DMS153 treated with DMSO at 0.1 percent for 48 hours (cell line): ENCODE data around the gene SAE1.
"Not testable (repeated sequence)": the region's sequence is repeated elsewhere in the genome, so short reads cannot be mapped to it uniquely, and the experiment has no call there.

Experiments used
- DNase-seq: peaks from one replicate; lab custom pipeline; 2025; ENCODE audit not compliant: unreplicated experiment; lab: John Stamatoyannopoulos, UW

Gene SAE1

GRCh38 chr19:47232422-47233211 lies 102.0 kb downstream of the SAE1 start:
- DNase-seq: no peak

- no peak for DNase-seq
Observed at GRCh38 chr19:47236072-47236675, 105.5 kb downstream of the SAE1 start.

DNA sequence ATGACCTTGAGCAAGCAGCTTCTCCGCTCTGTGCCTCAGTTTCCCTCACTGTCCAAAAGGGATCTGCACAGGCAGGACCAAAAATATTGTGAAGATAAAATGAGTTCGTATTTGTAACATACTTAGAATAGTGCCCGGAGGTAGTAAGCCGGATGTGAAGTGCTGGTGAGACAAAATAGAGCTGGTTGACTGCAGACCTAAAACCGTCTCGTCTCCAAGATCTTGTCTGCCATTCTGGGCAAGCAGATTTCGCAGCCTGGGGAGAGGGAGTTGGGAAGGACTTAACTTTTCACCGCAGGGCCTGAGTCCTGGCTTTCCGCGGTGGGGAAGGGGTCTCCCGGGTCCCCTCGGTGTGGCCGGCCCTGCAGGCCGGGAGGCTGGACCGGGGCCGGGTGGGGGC lies 108.5 kb downstream of the SAE1 start:
- no peak for DNase-seq

- no peak for DNase-seq
Observed at GRCh38 chr19:47239610-47240296, 109.1 kb downstream of the SAE1 start.

DNA sequence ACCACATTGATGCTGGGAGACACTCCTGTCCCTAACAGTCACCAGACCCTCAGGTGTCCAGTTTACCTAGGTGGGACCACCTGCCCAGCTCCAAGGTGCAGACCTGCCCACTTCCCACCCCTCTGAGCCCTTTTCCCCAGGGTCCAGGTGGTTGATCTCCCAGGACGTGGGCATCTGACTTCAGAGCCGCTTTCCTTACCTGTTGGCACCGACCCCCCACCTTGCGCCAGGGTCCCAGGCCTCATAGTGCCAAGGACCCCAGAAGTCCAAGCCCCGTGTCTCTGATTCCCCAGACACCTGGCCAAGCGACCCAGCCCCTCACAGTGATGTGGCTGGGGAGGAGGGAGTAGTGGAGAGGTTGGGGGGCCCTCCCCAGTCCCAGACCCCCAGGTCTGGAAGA lies 109.9 kb downstream of the SAE1 start:
- DNase-seq: no peak

- DNase-seq: peak; percentile 49
Observed at GRCh38 chr19:47240996-47241918, 110.6 kb downstream of the SAE1 start.

- no peak for DNase-seq
Observed at GRCh38 chr19:47241919-47242577, 111.4 kb downstream of the SAE1 start.

- no peak for DNase-seq
Observed at GRCh38 chr19:47243364-47243775, 112.7 kb downstream of the SAE1 start.

DNA sequence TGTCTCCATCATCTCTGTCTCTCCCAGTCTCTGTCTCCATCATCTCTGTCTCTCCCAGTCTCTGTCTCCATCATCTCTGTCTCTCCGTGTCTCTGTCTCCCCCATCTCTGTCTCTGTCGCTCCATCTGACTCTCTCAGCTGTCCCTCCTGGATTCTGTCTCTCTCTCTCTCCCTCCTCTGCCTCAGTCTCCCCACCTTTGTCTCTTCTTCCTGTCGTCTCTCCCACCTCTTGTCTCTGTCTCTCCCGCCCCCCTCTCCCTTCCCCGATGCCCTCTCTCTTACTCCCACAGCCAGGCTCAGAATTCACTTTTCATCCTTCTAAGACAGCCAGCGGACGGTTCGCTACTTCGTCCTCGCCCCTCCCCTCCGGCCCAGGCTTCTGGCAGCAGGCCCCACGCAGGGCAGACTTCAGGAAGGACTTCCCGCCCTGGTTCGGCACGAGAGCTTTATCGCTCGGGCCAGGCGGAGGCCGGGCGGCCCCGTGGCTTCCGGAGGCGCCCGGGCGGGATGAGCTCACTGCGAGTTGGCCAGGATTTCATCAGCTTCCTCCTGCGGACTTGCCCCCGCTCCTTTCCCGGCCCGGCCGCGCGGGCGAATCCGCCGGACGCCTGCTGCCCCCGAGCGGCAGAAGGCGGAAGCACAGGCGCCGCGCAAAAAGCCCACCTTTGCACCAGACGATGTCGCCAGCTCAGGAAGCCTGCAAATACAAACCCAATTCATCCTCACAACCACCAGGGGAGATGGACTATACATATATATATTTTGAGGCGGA lies 113.3 kb downstream of the SAE1 start:
- peak; percentile 88 for DNase-seq

GRCh38 chr19:47247308-47247990 lies 116.8 kb downstream of the SAE1 start:
- peak; percentile 31 for DNase-seq

DNA sequence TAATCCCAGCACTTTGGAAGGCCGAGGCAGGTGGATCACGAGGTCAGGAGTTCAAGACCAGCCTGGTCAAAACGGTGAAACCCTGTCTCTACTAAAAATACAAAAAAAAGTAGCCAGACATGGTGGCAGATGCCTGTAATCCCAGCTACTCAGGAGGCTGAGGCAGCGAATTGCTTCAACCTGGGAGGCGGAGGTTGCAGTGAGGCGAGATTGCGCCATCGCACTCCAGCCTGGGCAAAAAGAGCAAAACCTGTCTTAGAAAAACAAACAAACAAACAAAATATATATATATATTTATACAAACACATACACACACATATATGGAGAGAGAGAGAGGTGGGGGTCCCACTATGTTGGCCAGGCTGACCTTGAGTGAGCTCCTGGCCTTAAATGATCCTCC lies 122.4 kb downstream of the SAE1 start:
- not testable (repeated sequence) for DNase-seq

GRCh38 chr19:47253467-47253881 lies 122.8 kb downstream of the SAE1 start:
- no peak for DNase-seq

DNA sequence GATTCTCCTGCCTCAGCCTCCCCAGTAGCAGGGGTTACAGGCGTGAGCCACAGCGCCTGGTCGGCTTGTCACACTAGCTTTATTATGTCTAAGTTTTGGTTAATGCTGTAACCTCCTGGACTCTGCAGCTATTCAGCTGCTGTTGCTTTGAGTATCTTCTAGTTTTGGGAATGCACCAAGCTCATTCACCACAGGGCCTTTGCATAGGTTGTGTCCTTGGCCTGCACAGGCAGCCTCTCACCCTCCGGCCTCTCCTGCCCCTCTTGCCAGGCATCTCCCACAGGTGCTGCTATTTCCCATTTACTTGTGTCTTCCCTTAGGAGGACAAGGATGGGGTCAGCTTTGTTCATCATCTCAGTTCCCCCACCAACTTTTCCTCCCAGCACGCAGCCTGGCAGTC lies 123.3 kb downstream of the SAE1 start:
- no peak for DNase-seq

DNA sequence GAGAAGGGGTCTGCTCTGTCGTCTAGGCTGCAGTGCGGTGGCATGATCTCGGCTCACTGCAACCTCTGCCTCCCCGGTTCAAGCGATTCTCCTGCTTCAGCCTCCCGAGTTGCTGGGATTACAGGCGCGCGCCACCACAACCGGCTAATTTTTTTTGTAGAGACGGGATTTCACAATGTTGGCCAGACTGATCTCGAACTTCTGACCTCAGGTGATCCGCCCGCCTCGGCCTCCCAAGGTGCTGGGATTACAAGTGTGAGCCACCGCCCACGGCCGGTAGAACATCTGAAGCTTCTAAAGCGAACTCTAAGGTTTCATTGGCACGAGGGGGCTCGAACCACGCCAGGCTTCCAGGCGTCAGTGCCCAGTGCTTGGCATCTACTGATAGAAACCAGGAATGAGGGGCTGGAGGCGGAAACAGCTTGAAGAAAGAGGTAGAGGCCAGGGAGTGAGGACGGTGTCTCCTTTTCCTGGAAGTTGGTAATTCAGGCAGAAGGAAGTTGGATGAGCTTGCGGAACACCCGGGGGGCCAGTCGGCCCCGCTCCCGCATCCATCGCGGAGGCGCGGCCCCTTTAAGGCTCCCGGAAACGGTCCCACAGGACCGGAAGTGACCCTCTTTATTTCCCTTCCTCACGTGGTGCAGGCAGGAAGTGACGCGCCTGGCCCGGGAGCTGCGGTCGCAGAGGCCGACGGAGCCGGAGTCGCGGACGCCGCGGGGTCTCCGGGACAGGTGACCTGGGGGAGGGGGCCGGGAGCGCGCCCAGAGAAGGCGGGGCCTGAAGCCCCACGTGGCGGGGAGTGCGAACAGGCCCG lies 125.5 kb downstream of the SAE1 start, which contains the start of gene CCDC9:
Gene CCDC9 (plus strand): TSS at position 647 of the 814 bp plus-strand sequence. CDS start 1,876 bp downstream, outside the sequence.
- DNase-seq: peak; percentile 90

GRCh38 chr19:47256693-47257410 lies 126.2 kb downstream of the SAE1 start:
- peak; percentile 100 for DNase-seq

GRCh38 chr19:47257411-47258169 lies 127.0 kb downstream of the SAE1 start:
- no peak for DNase-seq

DNA sequence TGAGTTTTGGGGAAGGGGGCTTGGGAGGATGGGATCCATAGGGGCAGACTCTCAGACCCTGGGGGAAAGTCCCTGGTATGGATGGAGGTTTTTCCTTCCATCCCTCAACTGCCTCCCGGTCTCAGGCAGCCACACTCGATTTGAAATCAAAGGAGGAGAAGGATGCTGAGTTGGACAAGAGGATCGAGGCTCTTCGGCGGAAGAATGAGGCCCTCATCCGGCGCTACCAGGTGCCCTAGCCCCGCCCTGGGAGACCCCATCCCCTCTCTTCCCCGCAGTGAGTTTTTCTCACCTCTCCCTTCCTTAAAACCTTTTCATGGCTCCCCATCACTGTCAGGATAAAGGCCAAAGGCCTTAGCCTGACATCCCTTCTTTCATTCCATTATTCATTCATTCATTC lies 127.8 kb downstream of the SAE1 start:
- no peak for DNase-seq
